Measurements from ENCODE around the gene OGA.

OGA gene

GRCh38 chr10:101762736-101763135, 55.5 kb downstream of the OGA start:
- TF ChIP-seq, protein P1, sequence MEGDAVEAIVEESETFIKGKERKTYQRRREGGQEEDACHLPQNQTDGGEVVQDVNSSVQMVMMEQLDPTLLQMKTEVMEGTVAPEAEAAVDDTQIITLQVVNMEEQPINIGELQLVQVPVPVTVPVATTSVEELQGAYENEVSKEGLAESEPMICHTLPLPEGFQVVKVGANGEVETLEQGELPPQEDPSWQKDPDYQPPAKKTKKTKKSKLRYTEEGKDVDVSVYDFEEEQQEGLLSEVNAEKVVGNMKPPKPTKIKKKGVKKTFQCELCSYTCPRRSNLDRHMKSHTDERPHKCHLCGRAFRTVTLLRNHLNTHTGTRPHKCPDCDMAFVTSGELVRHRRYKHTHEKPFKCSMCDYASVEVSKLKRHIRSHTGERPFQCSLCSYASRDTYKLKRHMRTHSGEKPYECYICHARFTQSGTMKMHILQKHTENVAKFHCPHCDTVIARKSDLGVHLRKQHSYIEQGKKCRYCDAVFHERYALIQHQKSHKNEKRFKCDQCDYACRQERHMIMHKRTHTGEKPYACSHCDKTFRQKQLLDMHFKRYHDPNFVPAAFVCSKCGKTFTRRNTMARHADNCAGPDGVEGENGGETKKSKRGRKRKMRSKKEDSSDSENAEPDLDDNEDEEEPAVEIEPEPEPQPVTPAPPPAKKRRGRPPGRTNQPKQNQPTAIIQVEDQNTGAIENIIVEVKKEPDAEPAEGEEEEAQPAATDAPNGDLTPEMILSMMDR (IDR thresholded peaks at IDR 0.05; ENCODE audit: insufficient read depth, missing control alignments) = no peak
- no peak for FAIRE-seq
- no peak for DNase-seq (ENCODE audit: insufficient read length, low spot score)

GRCh38 chr10:101761226-101761625, 57.0 kb downstream of the OGA start:
- FAIRE-seq (no peak), DNase-seq (ENCODE audit: insufficient read length, low spot score) (no peak)
- TF ChIP-seq, protein P1 (IDR thresholded peaks at IDR 0.05; ENCODE audit: insufficient read depth, missing control alignments) = no peak

DNA sequence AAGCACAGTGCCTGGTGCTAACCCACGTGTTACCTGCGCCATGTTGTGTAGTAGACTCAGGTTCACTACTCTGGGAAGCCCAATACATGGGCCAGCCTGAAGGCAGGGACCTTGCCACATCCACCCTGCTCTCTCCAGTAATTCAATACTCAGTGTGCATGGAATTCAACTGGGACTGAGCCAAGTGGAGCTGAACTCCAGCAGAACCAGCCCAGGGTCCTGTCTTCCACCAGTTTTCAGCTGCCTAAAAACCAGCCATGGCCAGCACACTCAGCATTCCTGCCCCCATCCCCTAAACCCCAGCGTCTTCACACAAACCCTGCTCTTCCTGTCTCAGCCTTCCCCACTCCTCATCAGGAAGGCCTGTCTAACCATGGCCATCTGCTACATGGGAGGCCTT, 57.7 kb downstream of the OGA start:
- TF ChIP-seq, protein P1 (IDR thresholded peaks at IDR 0.05; ENCODE audit: insufficient read depth, missing control alignments) = no peak
- DNase-seq (ENCODE audit: insufficient read length, low spot score) = no peak
- no peak for FAIRE-seq

DNA sequence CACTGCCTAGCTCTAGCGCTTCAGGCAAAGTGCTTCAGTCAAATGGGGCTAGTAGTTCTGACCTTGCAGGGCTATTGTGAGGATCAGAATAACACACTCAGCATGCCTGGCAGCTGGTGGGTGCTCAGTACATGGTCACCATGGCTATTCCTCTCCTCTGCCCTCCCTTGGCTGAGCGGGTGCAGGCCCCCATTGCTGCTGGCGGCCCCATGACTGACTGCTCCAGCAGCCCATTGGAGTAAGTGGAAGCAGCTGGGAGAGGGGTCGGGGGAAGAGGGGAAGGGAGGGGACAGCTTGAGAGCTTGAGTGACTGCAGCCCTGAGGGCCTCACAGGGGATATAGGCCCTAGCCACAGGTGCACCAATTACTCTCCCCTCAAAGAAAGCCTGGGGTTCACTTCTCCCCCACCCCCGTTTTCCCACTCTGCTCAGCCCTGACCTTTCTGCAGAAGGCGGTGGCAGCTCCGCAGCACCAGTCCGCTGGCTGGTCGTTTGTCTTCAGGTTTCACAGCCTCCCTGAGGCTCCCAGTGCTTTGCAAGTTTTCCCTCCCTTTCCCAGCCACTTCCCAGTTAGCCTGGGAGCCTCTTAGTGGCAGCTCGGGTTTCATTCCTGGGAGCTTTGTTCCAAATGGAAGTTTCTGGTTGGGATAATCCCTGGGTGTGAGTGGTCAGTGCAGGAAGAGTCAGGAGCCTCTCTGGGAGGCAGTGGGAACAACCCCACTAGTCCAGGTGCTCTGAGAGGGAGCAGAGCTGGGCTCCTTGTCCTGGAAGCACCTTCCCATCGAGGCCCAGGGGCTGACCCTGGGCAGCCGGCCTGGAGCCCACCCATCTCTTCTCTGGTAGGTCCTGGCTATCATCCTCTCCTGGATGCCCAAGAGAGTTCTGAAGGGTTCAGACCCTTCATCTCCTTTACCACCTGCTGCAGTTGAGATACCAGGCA, 58.7 kb downstream of the OGA start:
- no peak for FAIRE-seq
- no peak for DNase-seq (ENCODE audit: insufficient read length, low spot score)
- TF ChIP-seq, protein P1 (IDR thresholded peaks at IDR 0.05; ENCODE audit: insufficient read depth, missing control alignments) = no peak

DNA sequence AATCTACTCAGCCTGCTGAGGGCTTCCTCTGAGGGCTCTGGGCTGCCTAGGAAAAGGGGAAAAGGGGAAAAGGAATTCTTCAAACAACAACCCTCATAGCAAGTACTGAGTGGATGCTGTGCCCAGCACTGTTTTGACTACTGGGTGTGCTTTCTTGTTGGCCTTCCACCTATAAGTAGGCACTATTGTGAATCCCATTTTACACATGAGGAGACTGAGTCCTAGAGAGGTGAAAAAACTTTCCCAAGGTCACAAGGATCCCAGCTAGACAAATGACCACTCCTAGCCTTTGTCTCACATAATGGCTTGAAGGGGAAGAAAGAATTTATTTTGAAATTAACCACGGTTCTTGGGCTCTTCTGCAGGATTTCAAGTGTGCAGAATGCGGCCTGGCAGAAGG, 59.4 kb downstream of the OGA start:
- no peak for DNase-seq (ENCODE audit: insufficient read length, low spot score)
- TF ChIP-seq, protein P1 (IDR thresholded peaks at IDR 0.05; ENCODE audit: insufficient read depth, missing control alignments) = no peak
- FAIRE-seq = no peak

DNA sequence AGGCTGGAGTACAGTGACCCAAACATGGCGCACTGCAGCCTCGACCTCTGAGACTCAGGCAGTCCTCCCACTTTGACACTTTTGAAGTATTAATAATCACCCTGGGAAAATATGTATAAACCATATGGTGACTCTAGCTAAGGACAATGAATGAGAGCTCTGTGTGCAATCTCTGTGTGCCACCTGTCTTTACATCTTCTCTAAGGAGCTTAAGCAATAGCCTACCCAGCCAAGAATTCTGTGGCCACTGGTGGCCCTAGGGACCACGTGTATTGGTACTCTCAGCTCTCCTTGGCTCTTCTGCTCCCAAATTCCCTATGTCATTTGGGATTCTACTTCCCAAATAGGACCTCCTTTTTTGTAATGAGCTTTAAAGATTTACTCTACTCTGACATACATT, 66.0 kb downstream of the OGA start:
- FAIRE-seq (peak; percentile 88), DNase-seq (ENCODE audit: insufficient read length, low spot score) (peak; percentile 77)
- TF ChIP-seq, protein P1 (IDR thresholded peaks at IDR 0.05; ENCODE audit: insufficient read depth, missing control alignments) = no peak
